ENCODE results near the gene ADAMTS18. TPM values are rescaled to one million over a fixed set of nuclear protein-coding genes. Genes with fewer than 3 reads are reported as not detected.
"Not testable (repeated sequence)": the region's sequence is repeated elsewhere in the genome, so short reads cannot be mapped to it uniquely, and the experiment has no call there.

The ADAMTS18 gene
- total and polyA plus RNA-seq, 4 donors, result under 0.01 to 0.17 TPM; not detected in 2

- no peaks in the 10 kb centered on the region for H3K36me3 ChIP-seq (ENCODE audit: control insufficient read depth in 4 of 4, insufficient read depth in 3 of 4, low read depth in 1 of 4, low read length in 3 of 4)
- no peak for TF ChIP-seq HNF4A (conservative IDR thresholded peaks at IDR 0.05)
- TF ChIP-seq ZBTB33 (IDR thresholded peaks at IDR 0.05), result no peak
- WGBS, result 35% methylated on average over 3 of the region's 3 CpGs
- H3K27me3 ChIP-seq (ENCODE audit: control insufficient read depth in 4 of 4, insufficient read depth in 4 of 4, low read length in 3 of 4), result peaks cover 0 to 8% (median 0%) of the 10 kb centered on the region in 4 donors
- H3K4me1 ChIP-seq (ENCODE audit: control insufficient read depth in 4 of 4, insufficient read depth in 4 of 4, low read length in 3 of 4), result peaks cover 0 to 1% (median 0%) of the 10 kb centered on the region in 4 donors
- no peak overlapping the region for H3K9ac ChIP-seq (ENCODE audit: low read depth in 1 of 2, low read length in 2 of 2)
- no peaks in the 10 kb centered on the region for H3K9me3 ChIP-seq (ENCODE audit: control insufficient read depth in 4 of 4, low read length in 3 of 4)
- H3K27ac ChIP-seq (ENCODE audit: low read depth in 1 of 2, low read length in 2 of 2), result no peak overlapping the region
- no peak for DNase-seq (ENCODE audit: low spot score)
- no peak overlapping the region for H3K4me3 ChIP-seq (ENCODE audit: low read depth in 1 of 3, low read length in 3 of 3)
Observed at GRCh38 chr16:77468831-77469230, 34.0 kb upstream of the ADAMTS18 start.

- H3K27ac ChIP-seq (ENCODE audit: low read depth in 1 of 2, low read length in 2 of 2), result no peak overlapping the region
- H3K4me1 ChIP-seq (ENCODE audit: control insufficient read depth in 4 of 4, insufficient read depth in 4 of 4, low read length in 3 of 4), result peaks cover 0 to 1% (median 0%) of the 10 kb centered on the region in 4 donors
- no peak for DNase-seq (ENCODE audit: low spot score)
- H3K27me3 ChIP-seq (ENCODE audit: control insufficient read depth in 4 of 4, insufficient read depth in 4 of 4, low read length in 3 of 4), result peaks cover 0 to 8% (median 0%) of the 10 kb centered on the region in 4 donors
- no peaks in the 10 kb centered on the region for H3K9me3 ChIP-seq (ENCODE audit: control insufficient read depth in 4 of 4, low read length in 3 of 4)
- no peak overlapping the region for H3K4me3 ChIP-seq (ENCODE audit: low read depth in 1 of 3, low read length in 3 of 3)
- no peak overlapping the region for H3K9ac ChIP-seq (ENCODE audit: low read depth in 1 of 2, low read length in 2 of 2)
- TF ChIP-seq GABPA (IDR thresholded peaks at IDR 0.05 in 1 of 2, conservative IDR thresholded peaks at IDR 0.05 in 1 of 2) (no peak), ZBTB33 (IDR thresholded peaks at IDR 0.05) (no peak), FOXA1 (IDR thresholded peaks at IDR 0.05) (no peak), RAD21 (IDR thresholded peaks at IDR 0.05) (no peak), NR2F2 (IDR thresholded peaks at IDR 0.05) (no peak), TAF1 (conservative IDR thresholded peaks at IDR 0.05) (no peak), JUND (IDR thresholded peaks at IDR 0.05) (no peak), MAX (IDR thresholded peaks at IDR 0.05) (no peak), RXRA (IDR thresholded peaks at IDR 0.05) (no peak), ATF3 (IDR thresholded peaks at IDR 0.05) (no peak), CTCF (IDR thresholded peaks at IDR 0.05; ENCODE audit: low read depth, low read length, missing input control) (no peak), HNF4A (conservative IDR thresholded peaks at IDR 0.05) (no peak)
- 48% methylated on average over 6 of the region's 6 CpGs for WGBS
- H3K36me3 ChIP-seq (ENCODE audit: control insufficient read depth in 4 of 4, insufficient read depth in 3 of 4, low read depth in 1 of 4, low read length in 3 of 4), result no peaks in the 10 kb centered on the region
Observed at GRCh38 chr16:77467821-77468335, 33.0 kb upstream of the ADAMTS18 start.

- WGBS, result 98% methylated on average over 3 of the region's 5 CpGs
- H3K9me3 ChIP-seq (ENCODE audit: control insufficient read depth in 4 of 4, low read length in 3 of 4); DNase-seq (ENCODE audit: low spot score); H3K27ac ChIP-seq (ENCODE audit: low read depth in 1 of 2, low read length in 2 of 2); H3K9ac ChIP-seq (ENCODE audit: low read depth in 1 of 2, low read length in 2 of 2); H3K4me1 ChIP-seq (ENCODE audit: control insufficient read depth in 4 of 4, insufficient read depth in 4 of 4, low read length in 3 of 4); H3K27me3 ChIP-seq (ENCODE audit: control insufficient read depth in 4 of 4, insufficient read depth in 4 of 4, low read length in 3 of 4); H3K4me3 ChIP-seq (ENCODE audit: low read depth in 1 of 3, low read length in 3 of 3); H3K36me3 ChIP-seq (ENCODE audit: control insufficient read depth in 4 of 4, insufficient read depth in 3 of 4, low read depth in 1 of 4, low read length in 3 of 4): not testable (repeated sequence)
Observed at GRCh38 chr16:77463659-77464058, 28.8 kb upstream of the ADAMTS18 start.

All from liver (tissue), 9 donors.